Esophagus squamous epithelium (tissue), 4 donors: ENCODE data around the gene KLK6.

Experiments used
- CTCF ChIP-seq, 6 experiments: fragments of 450-650 bp in 4 of 6; fragments of 200-600 bp in 2 of 6; sonication (generic) in 2 of 6; IDR thresholded peaks; one replicate each; pipeline ENCODE4 v1.5.1; 2016 to 2019; ENCODE audit warnings: antibody characterized with exemption in 6 of 6, mild to moderate bottlenecking in 4 of 6, moderate library complexity in 4 of 6
- POLR2A ChIP-seq, 4 donors: fragments of 450-650 bp; IDR thresholded peaks; one replicate each; pipeline ENCODE4 v1.6.1; 2017; ENCODE audit warnings: antibody characterized with exemption in 4 of 4, mild to moderate bottlenecking in 4 of 4, moderate library complexity in 3 of 4

GRCh38 chr19:50931023-50931422 lies 38.4 kb downstream of the KLK6 start:
- TF ChIP-seq CTCF (IDR thresholded peaks at IDR 0.05) (no peak), POLR2A (IDR thresholded peaks at IDR 0.05) (no peak)
